ENCODE results near the gene SRSF1.
"Not testable (repeated sequence)": the region's sequence is repeated elsewhere in the genome, so short reads cannot be mapped to it uniquely, and the experiment has no call there.

GRCh38 chr17:57974053-57974824 is 32.8 kb downstream of the SRSF1 start:
- not testable (repeated sequence) for TF ChIP-seq POLR2A, POLR2AphosphoS5 (IDR thresholded peaks at IDR 0.05)
